Esophagus squamous epithelium (tissue), 4 donors: Measurements from ENCODE around the gene NRAP.

Experiments used
- POLR2A ChIP-seq, 4 donors: fragments of 450-650 bp; IDR thresholded peaks; one replicate each; pipeline ENCODE4 v1.6.1; 2017; ENCODE audit warnings: antibody characterized with exemption in 4 of 4, mild to moderate bottlenecking in 4 of 4, moderate library complexity in 3 of 4
- TF ChIP-seq, protein P1 (sequence below), 6 experiments: fragments of 450-650 bp in 4 of 6; fragments of 200-600 bp in 2 of 6; sonication (generic) in 2 of 6; IDR thresholded peaks; one replicate each; pipeline ENCODE4 v1.5.1; 2016 to 2019; ENCODE audit warnings: antibody characterized with exemption in 6 of 6, mild to moderate bottlenecking in 4 of 6, moderate library complexity in 4 of 6

DNA sequence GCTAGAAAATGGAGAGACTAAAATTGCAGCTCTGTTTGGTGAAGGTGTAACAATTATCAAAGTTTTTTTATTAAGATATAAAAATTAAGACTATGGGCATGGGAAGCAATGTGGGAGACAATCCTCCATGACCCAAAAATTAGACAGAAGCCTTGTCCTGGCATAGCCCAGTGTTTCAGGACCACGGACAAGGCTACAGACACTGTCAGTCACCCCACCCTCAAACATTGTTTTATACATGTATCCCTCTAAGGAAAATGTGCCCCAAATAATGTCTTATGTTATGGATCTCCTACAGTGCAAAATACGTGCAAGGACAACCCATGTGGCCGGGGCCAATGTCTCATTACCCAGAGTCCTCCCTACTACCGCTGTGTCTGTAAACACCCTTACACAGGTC, 87.0 kb downstream of the NRAP start:
- TF ChIP-seq, protein P1, sequence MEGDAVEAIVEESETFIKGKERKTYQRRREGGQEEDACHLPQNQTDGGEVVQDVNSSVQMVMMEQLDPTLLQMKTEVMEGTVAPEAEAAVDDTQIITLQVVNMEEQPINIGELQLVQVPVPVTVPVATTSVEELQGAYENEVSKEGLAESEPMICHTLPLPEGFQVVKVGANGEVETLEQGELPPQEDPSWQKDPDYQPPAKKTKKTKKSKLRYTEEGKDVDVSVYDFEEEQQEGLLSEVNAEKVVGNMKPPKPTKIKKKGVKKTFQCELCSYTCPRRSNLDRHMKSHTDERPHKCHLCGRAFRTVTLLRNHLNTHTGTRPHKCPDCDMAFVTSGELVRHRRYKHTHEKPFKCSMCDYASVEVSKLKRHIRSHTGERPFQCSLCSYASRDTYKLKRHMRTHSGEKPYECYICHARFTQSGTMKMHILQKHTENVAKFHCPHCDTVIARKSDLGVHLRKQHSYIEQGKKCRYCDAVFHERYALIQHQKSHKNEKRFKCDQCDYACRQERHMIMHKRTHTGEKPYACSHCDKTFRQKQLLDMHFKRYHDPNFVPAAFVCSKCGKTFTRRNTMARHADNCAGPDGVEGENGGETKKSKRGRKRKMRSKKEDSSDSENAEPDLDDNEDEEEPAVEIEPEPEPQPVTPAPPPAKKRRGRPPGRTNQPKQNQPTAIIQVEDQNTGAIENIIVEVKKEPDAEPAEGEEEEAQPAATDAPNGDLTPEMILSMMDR (IDR thresholded peaks at IDR 0.05) = no peak
- no peak for TF ChIP-seq POLR2A (IDR thresholded peaks at IDR 0.05)
